ENCODE measurements around the gene TTLL12. TPM values are rescaled to one million over a fixed set of nuclear protein-coding genes. Genes with fewer than 3 reads are reported as not detected.
A peak's percentile ranks its signal among the peaks of the same experiment; 100 is the strongest.

The TTLL12 gene
- total and polyA plus RNA-seq, 2 donors (not counting 1 experiment from before 2014, with no cell fraction given): 11.0 to 21.3 TPM

GRCh38 chr22:43230971-43231723, 44.2 kb upstream of the TTLL12 start:
- peak; percentile 72 for DNase-seq
- H3K4me2 ChIP-seq (replicated peaks; ENCODE audit: low read depth, low read length, poor library complexity, severe bottlenecking): no peak overlapping the region

More at GRCh38 chr22:43230971-43231723, 44.2 kb upstream of the TTLL12 start:
- H3K9ac ChIP-seq (ENCODE audit: low read length): no peak overlapping the region
- TF ChIP-seq CTCF (IDR thresholded peaks at IDR 0.05) (peak; percentile 98), EZH2 (IDR thresholded peaks at IDR 0.05; ENCODE audit: borderline replicate concordance, insufficient read depth, low read depth, low read length, poor library complexity, severe bottlenecking) (no peak)
- POLR2A ChIA-PET: no interaction called here
- Mint-ChIP-seq H3K9me3 (ENCODE audit: insufficient read depth) (no peaks in the 10 kb centered on the region), H3K4me1 (peaks cover 4% of the 10 kb centered on the region), H3K4me3 (no peak overlapping the region), H3K27me3 (peaks cover 6% of the 10 kb centered on the region), H3K27ac (no peak overlapping the region)
- CTCF ChIA-PET: interaction anchor here (0.7 to 4.4 kb wide), 11 partner anchors 8 to 1395 kb away, joined by 3 to 71 read pairs (median 4); no protein-coding TSS in a partner anchor
- H3K36me3 ChIP-seq (replicated peaks in 1 of 2; ENCODE audit: control extremely low read depth in 1 of 2, control insufficient read depth in 1 of 2, extremely low read depth in 1 of 2, insufficient read depth in 2 of 2, low read length in 1 of 2): no peaks in the 10 kb centered on the region
- H3K27me3 ChIP-seq (replicated peaks in 1 of 4; ENCODE audit: control extremely low read depth in 1 of 4, control insufficient read depth in 3 of 4, insufficient read depth in 4 of 4, low read length in 3 of 4): peaks cover 0 to 15% (median 0%) of the 10 kb centered on the region in 4 experiments
- no peaks in the 10 kb centered on the region for H4K20me1 ChIP-seq (ENCODE audit: control insufficient read depth, insufficient read depth, low read length, poor library complexity, severe bottlenecking)
- H3K27ac ChIP-seq (ENCODE audit: low read length in 2 of 2): no peak overlapping the region
- no peaks in the 10 kb centered on the region for H3K79me2 ChIP-seq (ENCODE audit: control insufficient read depth, insufficient read depth, low read length)
- peak; percentile 69 for ATAC-seq (ENCODE audit: low read depth)
- intact Hi-C loops (cut with micrococcal nuclease): no loop called here
- H2AFZ ChIP-seq (ENCODE audit: insufficient read depth, low read depth, low read length, poor library complexity, severe bottlenecking): no peak overlapping the region
- H3K4me1 ChIP-seq (ENCODE audit: control insufficient read depth in 2 of 2, insufficient read depth in 2 of 2, low read length in 2 of 2): peaks cover 4 to 7% of the 10 kb centered on the region in 2 donors
- no peaks in the 10 kb centered on the region for H3K9me3 ChIP-seq (ENCODE audit: control extremely low read depth in 1 of 3, control insufficient read depth in 2 of 3, insufficient read depth in 1 of 3, low read length in 2 of 3)
- WGBS (ENCODE audit: insufficient coverage): 21% methylated on average over 21 of the region's 23 CpGs
- no peak overlapping the region for H3K4me3 ChIP-seq (ENCODE audit: control extremely low read depth in 1 of 5, extremely low read depth in 1 of 5, insufficient read depth in 1 of 5, low read depth in 2 of 5, low read length in 4 of 5)

Data from B cell (primary cell).